ENCODE data around the gene PTPRF. TPM values are rescaled to one million over a fixed set of nuclear protein-coding genes. Genes with fewer than 3 reads are reported as not detected.

Gene PTPRF
- total RNA-seq, 2 donors from 2014 or later = 203 to 250 TPM

DNA sequence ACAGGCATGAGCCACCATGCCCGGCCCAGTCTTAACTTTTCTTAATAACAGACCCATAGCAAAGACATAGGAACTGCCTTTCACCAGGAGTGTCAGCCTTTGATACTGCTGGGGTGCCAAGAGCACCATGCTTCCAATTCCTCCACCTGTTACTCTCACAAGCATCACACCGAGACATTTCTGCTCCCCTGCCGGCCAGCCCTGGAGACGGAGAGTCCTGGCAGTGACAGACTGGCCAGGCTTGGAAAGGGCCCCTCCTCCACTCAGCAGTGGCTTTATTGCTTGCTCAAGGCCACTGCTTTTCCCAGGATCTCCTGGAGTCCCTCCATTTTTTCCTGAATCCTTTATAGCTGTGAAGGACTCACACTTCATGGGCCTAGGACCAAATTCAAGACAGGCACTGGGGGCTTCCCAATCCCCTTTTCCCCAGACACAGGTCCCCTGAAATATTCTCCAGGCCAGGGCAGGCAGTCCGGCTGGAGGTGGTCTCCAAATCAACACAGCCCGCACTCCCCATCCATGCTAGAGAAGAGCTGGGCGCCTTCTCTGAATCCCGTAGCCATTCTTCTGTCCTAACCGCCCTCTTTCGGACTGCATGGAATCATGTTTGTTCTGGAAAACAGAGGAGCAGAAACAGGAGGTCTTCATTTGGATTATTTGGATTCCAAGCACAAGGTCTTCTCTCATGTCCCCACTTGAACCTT, 25.5 kb upstream of the PTPRF start:
- Histone ChIP-seq H3K9me3 (ENCODE audit: control insufficient read depth, low read length) (no peaks in the 10 kb centered on the region), H3K4me3 (ENCODE audit: low read length) (no peak overlapping the region), H3K27me3 (ENCODE audit: control insufficient read depth, insufficient read depth, low read length, poor library complexity, severe bottlenecking) (no peaks in the 10 kb centered on the region), H3K27ac (ENCODE audit: low read depth, low read length) (no peak overlapping the region), H3K36me3 (ENCODE audit: control insufficient read depth, insufficient read depth, low read length) (no peaks in the 10 kb centered on the region), H3K4me1 (ENCODE audit: control insufficient read depth, insufficient read depth, low read length) (peaks cover 3% of the 10 kb centered on the region), H3K9ac (ENCODE audit: extremely low read depth, low read length, poor library complexity, severe bottlenecking) (no peak overlapping the region)
- peak; percentile 48 for DNase-seq
- Mint-ChIP-seq H3K4me1 (peaks cover 13% of the 10 kb centered on the region), H3K27me3 (ENCODE audit: insufficient read depth) (peaks cover 6% of the 10 kb centered on the region), H3K4me3 (no peak overlapping the region), H3K36me3 (ENCODE audit: low read depth) (no peaks in the 10 kb centered on the region), H3K27ac (no peak overlapping the region), H3K9me3 (peaks cover 10% of the 10 kb centered on the region)
- 92 to 94% methylated on average over 6 to 10 of the region's 10 CpGs for WGBS, 2 experiments (ENCODE audit: insufficient coverage in 1 of 2, insufficient read length in 1 of 2)
- TF ChIP-seq CTCF (conservative IDR thresholded peaks at IDR 0.05) = no peak

- Histone ChIP-seq H3K27me3 (ENCODE audit: control insufficient read depth, insufficient read depth, low read length, poor library complexity, severe bottlenecking) (no peaks in the 10 kb centered on the region), H3K9ac (ENCODE audit: extremely low read depth, low read length, poor library complexity, severe bottlenecking) (no peak overlapping the region), H3K9me3 (ENCODE audit: control insufficient read depth, low read length) (no peaks in the 10 kb centered on the region), H3K4me3 (ENCODE audit: low read length) (no peak overlapping the region), H3K27ac (ENCODE audit: low read depth, low read length) (no peak overlapping the region), H3K36me3 (ENCODE audit: control insufficient read depth, insufficient read depth, low read length) (no peaks in the 10 kb centered on the region), H3K4me1 (ENCODE audit: control insufficient read depth, insufficient read depth, low read length) (peaks cover 3% of the 10 kb centered on the region)
- H3K27ac Mint-ChIP-seq = no peak overlapping the region
- peaks cover 6% of the 10 kb centered on the region for H3K27me3 Mint-ChIP-seq (ENCODE audit: insufficient read depth)
- H3K36me3 Mint-ChIP-seq (ENCODE audit: low read depth) = no peaks in the 10 kb centered on the region
- TF ChIP-seq CTCF (conservative IDR thresholded peaks at IDR 0.05) = no peak
- WGBS, 2 experiments (ENCODE audit: insufficient coverage in 1 of 2, insufficient read length in 1 of 2) = 90 to 93% methylated on average over 5 to 6 of the region's 6 CpGs
- no peak overlapping the region for H3K4me3 Mint-ChIP-seq
- peaks cover 5% of the 10 kb centered on the region for H3K9me3 Mint-ChIP-seq
- DNase-seq = peak; percentile 25
- peaks cover 13% of the 10 kb centered on the region for H3K4me1 Mint-ChIP-seq
Observed at GRCh38 chr1:43506233-43506632, 24.4 kb upstream of the PTPRF start.

GRCh38 chr1:43507296-43508295, 23.1 kb upstream of the PTPRF start:
- Histone ChIP-seq H3K9me3 (ENCODE audit: control insufficient read depth, low read length) (no peaks in the 10 kb centered on the region), H3K27ac (ENCODE audit: low read depth, low read length) (no peak overlapping the region), H3K4me3 (ENCODE audit: low read length) (no peak overlapping the region), H3K36me3 (ENCODE audit: control insufficient read depth, insufficient read depth, low read length) (no peaks in the 10 kb centered on the region), H3K9ac (ENCODE audit: extremely low read depth, low read length, poor library complexity, severe bottlenecking) (no peak overlapping the region), H3K4me1 (ENCODE audit: control insufficient read depth, insufficient read depth, low read length) (peaks cover 3% of the 10 kb centered on the region), H3K27me3 (ENCODE audit: control insufficient read depth, insufficient read depth, low read length, poor library complexity, severe bottlenecking) (no peaks in the 10 kb centered on the region)
- Mint-ChIP-seq H3K9me3 (peaks cover 5% of the 10 kb centered on the region), H3K27ac (no peak overlapping the region), H3K4me1 (peaks cover 13% of the 10 kb centered on the region), H3K36me3 (ENCODE audit: low read depth) (no peaks in the 10 kb centered on the region), H3K27me3 (ENCODE audit: insufficient read depth) (peaks cover 6% of the 10 kb centered on the region), H3K4me3 (no peak overlapping the region)
- WGBS, 2 experiments (ENCODE audit: insufficient coverage in 1 of 2, insufficient read length in 1 of 2) = 83 to 91% methylated on average over 5 of the region's 5 CpGs
- DNase-seq = peak; percentile 22
- TF ChIP-seq CTCF (conservative IDR thresholded peaks at IDR 0.05) = no peak
